Activated CD8-positive, alpha-beta memory T cell treated with anti-CD3 and anti-CD28 coated beads for 48 hours (primary cell): ENCODE results near the gene SPAG16.

Experiments
- DNase-seq, 3 experiments: peaks; one replicate each; pipeline ENCODE4 v3.0.0-alpha.2; 2020; ENCODE audit warnings: low read depth in 2 of 3, low spot score in 2 of 3

SPAG16 gene

DNA sequence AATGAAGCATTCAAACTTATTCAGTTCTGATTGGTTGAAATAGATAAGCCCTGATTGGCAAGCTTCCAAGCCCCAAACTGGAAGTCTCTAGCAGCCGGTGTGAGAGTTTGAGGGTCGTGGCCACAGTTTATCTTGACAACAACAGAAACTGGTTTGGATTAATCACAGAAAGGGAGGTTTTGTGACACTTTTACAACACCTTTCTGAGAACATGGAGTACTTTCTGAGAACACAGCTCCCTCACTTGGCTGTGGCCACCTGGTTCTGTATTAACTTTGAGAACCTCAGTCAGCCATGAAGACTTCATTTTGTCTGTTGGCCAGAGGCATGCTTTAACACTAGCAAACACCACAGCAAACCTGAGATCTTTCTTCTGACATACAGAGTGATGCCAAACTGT, 845.9 kb downstream of the SPAG16 start:
- DNase-seq: no peak

DNA sequence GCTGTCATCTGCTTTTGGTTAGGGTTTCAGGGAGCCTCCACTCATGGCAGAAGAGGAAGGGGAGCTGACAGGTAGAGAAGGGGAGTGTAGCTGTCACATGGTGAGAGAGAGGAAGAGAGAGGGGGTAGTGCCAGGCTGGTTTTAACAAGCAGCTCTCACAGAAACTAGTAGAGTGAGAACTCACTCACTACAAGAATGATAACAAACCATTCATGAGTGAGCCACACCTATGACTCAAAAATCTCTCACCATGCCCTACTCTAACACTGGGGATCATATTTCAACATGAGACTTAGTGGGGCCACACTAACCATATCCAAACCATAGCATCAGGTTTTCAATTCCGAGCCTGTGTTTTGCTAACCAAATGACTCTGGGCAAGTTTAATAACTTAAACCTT, 851.7 kb downstream of the SPAG16 start:
- DNase-seq: no peak

DNA sequence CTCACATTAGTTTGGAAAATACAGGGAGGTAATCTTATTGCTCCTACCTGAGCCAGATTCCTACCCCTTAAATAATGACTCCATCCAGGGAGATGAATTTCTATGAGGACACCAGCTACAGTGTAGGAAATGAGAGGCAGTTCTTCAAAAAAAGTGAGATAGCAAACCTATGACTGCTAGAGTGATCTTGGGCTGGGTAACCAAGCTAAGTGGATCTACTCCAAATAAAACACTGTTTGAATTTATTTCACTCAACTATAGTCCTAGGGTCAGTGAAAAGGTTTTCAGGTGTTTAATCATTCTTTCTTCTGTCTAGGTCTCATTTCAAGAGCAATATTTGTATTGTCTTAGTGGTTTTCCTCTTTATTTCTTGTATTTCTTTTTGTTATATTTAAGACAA, 854.5 kb downstream of the SPAG16 start:
- DNase-seq: no peak

DNA sequence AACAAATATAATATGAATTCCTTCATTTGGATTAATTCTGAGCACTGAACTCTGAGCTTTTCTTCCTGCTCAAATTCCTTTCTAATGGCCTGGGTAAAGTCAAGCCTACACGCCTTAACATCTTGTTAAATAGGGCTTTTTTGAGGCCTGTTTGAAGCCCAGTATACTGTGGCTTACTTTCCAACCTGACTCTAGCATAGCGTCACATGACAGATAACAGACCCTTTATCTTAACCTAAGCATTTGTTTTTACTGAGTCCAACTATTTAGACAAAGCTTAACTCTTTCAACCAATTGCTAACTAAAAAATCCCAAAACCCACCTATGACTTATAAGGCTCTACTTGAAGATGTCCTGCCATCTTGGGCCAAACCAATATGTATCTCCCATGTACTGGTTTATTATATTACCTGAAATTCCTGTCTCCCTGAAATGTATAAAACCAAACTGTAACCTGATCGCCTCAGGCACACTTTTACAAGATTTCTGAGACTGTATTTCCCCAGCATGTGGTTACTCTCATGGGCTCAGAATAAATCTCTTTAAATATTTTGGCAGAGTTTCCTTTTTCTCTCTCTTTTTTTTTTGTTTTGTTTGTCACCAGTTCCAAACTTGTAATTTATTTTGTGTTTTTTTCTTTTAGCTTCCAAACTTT, 855.5 kb downstream of the SPAG16 start:
- DNase-seq: no peak

DNA sequence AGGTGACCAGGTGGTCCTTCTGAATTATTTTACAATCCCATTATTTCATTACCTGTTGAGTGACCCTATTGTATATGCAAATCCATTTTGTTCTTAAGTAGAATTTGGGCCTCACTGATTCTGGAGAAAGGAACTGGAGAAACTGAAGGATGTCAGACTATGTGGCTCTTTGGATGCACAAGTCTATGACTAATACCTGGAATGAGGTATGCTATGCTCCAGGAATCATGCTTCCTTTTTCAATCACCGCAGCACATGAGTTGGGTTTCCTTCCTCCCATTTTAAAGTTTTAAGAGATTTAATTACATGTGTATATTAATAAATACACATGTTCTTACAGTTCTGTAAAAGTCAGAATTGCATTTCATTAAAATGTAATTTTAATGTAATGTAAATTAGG, 872.7 kb downstream of the SPAG16 start:
- DNase-seq: no peak

DNA sequence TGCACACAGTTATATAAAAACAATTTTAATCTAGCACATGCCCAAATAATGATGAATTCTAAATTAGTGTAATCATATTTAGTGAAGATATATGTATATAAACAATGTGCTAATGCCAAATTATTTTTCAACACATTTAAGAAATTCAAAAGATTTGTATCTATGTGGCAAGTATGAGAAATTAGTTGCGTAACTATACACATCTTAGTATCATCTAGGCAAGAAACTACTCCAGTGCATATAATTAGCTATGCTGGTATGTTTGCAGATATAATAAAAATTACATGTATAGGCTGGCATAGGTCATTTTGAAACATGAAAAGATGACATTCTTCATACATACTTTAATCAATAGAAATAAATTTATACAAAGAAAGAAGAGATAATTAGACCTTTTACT, 874.6 kb downstream of the SPAG16 start:
- DNase-seq: no peak

DNA sequence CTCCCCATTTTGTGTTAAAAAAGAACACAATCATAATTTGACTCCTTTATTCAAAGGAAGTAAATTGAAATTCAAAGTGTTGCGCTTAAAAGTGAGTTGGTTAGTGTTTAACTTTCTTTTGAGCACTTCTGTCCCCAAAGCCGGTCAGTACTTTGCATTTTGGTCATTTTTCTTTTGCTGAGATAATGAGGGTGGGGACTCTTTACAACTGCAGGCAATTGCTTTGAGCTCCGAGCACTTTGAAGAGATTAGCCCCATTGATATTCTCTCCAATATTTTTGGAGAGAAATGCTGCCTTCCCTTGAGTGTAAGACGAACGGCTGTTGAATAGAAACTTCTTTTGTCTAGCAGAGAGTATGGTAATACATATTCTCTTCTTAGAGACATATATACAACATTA, 885.0 kb downstream of the SPAG16 start:
- no peak for DNase-seq

DNA sequence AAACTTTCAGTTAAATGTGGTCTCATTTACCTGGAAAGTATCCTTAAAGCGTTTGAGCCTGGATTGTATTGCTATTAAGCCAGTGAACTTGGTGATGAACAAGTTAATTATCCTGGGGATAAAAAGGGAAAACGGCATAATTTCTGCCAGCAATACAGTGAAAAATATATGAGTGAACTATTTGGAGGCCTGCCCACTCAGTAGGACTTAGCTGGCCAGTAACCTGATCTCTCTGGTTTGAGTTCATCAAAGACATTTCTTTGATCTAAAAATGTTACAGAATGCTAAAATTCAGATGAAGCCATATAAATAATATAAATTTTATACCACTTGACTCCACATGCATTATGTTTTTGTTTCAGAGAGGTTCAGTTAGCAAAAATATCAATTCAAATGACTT, 885.5 kb downstream of the SPAG16 start:
- DNase-seq: no peak

DNA sequence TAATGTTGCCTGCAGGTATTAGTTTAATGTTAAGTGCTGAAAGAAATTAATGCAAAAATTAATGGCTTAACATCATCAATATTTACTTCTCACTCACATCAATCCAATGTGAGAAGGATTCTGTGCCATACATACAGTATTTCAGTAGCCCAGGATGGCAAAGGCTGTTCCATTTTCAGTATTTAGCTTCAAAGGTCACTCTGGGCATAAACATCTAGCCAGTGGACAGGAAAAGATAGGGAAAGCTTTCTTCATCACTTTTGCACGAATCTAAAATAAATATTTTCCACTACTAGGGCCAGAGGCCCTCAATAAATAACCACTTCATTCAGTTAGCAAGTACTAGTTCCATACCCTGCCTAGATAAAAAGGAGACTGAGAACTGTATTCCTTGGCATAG, 890.3 kb downstream of the SPAG16 start:
- DNase-seq: no peak

DNA sequence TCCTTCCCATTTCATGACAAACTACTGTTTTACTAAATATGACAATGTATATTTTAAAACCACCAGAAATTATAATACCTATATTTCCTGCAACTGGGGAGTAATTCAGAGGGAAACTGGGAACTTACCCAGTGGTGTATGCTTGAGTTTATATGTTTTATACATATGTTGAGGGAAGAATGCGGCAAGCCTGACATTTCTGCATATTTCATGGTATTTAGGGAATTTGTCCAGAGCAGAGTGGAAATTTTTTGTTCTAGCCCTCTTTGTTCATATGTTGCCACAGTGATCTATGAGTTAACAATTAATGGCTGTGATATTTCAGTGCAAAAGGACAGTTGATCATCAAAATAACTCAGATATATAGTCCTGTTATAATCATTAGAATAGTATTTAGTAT, 895.8 kb downstream of the SPAG16 start:
- no peak for DNase-seq

DNA sequence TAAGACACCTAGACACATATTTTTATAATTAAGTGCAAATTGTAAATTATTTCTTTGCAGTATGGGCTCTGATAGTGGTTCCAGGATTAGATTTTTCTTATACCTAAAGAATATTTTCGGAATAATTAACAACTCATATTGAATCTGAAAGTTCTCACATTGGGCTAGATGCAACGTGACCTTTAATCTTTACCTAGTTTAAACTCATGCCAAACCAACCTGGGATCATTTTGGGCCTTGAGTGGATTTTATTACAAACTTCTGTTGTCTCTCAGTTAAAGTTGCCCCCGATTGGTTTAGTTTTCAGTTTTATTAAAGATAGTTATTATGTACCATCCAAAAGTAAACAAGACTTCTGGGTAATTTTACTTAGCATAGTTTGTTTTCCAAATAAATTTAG, 896.4 kb downstream of the SPAG16 start:
- no peak for DNase-seq

DNA sequence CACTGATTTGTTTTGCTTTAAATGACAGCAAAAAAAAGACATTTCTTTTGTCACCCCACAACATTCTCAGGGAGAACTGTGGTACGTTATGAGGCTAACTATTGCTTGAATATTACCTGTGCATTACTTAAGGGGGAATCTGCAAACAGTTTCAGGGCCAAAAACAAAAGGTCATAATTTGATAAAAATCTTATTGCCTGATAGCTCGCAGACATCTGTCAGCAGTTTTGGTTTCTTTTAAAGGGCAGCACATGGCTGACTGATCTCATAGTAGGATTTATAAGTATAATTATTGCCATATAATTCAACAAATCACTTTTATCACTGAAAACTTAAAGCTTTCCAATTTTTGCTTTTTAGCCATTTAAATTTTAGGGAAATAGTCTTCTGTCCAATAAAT, 900.2 kb downstream of the SPAG16 start:
- no peak for DNase-seq

DNA sequence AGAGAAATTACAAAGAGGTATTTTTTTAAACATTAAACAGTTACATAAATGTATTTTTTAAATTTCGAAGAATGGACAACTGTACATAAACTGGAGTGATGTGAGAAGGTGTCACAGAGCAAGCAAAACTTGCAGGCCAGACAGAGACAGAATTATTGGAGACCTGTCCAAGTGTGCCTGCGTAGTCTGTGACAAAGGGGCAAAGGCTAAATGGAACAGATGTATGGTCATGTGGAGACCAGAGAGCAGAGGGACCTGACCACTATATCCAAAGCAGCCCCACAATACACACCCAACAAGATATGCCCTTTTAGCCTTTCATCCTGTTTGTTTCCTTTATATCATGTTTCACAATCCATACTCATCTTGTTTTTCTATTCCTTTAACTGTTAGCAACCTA, 901.3 kb downstream of the SPAG16 start:
- DNase-seq: no peak

DNA sequence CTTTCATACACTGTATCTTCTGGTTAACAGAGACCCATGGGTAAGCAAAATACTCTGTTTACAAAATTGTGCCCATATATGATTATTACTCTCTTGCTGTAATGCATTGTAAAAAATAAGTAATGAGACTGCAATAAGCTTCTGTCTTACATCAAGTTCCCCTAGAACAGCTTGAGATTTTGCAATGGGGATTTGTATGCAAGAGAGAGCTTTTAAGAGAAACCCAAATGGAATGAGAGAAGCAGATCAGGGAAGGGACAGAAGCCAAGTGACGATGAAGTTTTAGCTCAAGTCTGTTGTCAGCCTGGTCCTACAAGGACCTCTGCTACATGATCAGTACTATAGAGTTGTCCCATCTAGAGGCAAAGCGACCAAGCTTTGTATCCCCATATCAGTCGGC, 908.4 kb downstream of the SPAG16 start:
- DNase-seq: no peak

DNA sequence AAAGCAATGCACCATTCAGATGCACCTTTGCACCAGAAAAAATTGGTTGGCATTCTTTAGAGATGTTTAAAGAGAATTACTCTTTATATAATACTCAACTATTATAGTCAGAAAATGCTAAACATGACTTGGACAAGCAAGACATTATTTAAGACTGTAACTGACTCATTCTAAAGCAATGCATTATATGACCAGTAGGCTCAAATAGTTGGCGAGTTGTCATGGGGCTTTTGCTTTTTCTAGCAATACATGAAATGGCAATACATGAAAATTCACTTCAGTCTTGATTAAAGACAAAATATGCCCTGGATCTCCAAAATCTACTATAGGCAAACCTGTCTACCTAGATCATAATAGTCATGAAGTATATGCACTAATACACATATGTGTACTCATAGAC, 909.7 kb downstream of the SPAG16 start:
- no peak for DNase-seq

DNA sequence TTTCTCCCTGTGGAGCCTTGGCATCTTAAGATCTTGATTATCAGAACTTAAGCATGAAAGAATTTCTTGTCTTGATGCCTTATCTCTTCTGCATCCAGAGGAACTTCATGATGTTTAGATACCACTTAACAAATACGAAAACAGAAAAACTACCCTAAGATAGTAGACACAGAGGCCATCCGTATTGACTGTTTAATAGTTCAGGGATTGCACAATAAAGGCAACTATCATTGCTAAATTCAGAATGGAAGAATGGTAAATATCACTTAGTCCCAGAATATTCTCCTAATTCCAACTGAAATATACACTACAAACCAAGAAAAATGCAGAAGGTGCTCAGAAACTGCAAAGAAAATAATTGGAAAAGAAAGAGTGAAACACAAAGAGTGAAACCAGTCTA, 912.0 kb downstream of the SPAG16 start:
- DNase-seq: no peak

DNA sequence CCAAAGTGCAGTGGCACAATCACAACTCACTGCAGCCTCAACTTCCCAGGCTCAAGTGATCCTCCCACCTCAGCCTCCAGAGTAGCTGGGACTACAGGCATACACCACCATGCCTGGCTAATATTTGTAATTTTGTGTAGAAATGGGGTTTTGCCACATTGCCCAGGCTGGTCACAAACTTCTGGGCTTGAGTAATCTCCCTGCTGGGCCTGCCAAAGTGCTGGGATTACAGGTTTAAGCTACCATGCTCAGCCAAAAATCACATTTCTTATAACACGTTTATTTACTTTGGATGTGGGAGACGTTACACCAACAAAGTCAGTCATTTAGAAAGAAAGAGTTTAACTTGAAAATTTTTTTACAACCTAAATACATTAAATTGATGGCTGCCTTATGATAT, 917.6 kb downstream of the SPAG16 start:
- DNase-seq: no peak

DNA sequence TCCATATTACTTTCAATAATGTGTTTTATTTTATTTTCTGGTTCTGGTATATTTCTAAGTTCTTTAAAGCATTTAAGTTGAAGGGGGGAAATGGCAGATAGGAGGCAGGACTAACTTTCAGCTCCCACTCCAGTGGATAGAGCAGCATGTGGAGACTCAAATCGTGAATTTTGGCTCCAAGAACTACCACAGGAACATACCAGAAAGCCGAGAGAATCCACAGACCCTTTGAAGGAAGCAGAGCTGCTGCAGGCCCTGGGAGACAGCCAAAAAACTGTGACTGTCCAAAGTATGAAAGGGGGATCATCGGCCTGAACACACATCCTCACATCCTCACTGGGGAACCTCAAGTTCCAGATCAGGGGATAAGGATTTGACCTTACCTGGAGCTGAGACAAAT, 919.0 kb downstream of the SPAG16 start:
- no peak for DNase-seq

DNA sequence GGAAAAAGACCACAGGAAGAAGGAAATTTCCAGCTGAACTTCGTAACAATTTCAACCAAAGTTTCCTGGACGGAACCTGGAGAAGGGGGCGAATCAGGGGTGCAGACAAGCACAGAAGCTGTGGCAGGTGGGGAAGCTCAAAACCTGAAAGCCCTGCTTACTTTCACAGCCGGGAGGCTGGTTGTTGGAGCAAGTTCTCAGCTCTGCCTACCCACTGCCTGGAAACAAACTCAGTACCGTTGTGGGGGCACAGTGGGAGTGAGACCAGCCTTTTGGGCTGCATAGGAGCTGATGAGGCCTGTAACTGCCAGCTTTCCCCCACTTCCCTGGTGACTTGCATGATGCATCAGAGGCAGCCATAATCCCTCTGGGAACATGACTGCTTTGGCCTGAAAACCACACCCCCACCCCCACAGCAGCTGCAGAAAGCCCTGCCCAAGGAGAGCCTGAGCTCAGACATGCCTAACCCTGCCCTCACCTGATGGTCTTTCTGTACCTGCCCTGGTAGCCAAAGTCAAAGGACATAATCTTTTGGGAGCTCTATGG, 919.6 kb downstream of the SPAG16 start:
- DNase-seq: no peak

DNA sequence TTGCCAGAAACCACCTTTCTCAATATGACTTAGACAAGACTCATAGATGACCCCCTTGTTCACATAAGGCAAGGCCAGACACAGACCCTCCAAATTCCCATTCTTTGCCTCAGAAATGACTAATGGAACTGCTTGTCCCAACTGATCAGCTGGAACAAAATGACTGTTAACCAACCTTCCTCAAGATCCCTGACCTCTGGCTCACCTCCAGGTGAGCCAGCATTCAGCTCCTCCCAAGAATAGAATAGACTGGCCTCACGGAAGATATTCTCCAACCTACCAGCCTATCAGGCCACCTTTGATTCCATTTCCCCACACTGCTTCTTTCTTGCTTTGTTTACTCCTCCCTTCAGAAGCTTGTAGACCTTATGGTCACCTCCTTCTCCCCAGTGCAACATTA, 930.8 kb downstream of the SPAG16 start:
- DNase-seq: no peak

DNA sequence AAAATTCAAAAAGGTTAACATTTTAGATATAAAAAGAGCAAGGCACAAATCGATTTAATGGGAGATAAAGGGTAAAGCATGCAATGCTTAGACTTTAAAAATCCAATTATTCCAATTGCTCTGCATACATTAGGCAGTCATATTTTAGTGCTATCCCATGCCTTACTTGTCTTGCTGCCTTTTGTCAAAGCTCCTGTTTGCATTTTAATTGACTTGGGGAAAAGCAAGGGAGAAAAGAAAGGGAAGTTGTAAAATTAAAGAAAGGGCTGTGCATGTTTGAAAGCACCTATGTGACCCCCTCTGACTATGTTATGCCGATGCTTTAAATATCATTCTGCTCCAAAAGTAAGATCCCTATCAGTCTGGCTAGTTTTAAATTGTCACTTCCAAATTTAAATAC, 932.9 kb downstream of the SPAG16 start:
- DNase-seq: no peak

DNA sequence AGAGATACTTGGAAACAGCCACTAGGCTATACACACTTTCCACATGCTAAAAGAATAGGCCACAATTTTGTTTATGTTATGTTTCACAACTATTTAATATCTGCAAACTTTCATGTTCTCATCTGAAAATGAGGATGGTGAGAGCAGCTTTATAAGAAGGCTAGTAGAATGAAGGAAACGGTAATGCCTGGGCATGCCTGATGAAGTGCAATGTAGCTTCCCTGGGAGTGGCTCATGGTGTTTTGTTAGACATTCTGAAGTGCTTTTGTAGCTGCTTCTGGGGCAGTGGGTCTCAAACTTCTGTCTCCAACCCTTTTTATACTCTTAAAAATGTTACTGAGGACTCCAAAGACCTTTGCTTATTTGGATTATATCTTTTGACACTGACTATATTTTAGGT, 933.3 kb downstream of the SPAG16 start:
- DNase-seq: no peak

DNA sequence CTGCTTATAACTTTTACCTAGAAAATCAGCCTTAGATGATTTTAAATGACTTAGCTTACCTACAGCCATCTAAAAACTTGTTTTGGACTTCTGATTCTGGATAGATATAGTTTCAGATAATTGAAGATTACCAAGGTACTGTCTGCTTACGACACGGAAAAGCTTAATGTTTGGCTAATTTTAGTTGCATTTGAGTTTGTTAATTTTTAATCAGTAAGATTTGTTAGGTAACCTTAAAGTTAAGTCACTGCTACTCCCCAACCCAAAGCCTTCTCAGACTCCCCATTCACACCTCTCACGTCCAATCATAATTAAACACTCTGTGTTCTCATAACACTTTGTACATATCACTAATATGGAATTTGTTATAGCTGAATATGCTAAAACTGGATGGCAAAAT, 936.0 kb downstream of the SPAG16 start:
- DNase-seq: no peak

DNA sequence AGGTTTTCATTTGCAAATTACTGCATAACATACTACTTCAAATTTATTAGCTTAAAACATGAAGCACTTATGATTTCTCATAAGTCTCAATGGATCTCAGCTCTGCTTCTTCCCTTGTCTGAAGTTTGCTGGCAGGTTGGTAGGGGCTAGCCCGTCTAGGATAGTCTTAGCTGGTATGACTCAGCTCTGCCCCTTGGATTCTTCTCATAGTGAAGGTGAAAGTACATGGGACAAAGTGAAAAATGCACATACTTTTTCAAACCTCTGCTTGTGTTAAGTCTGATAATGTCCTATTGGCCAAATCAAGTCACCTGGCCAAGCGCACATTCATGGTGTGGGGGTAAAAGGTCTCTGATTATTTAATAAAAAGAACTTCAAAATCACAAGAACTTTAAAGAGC, 941.8 kb downstream of the SPAG16 start:
- no peak for DNase-seq
